H9 (cell line): ENCODE results near the gene WDSUB1. TPM values are rescaled to one million over a fixed set of nuclear protein-coding genes. Genes with fewer than 3 reads are reported as not detected.

Source experiments
- DNase-seq: peaks from one replicate; pipeline ENCODE4 v3.0.0-alpha.2; 2017
- H2AFZ ChIP-seq: one replicate; pipeline ENCODE4 v1.6.1; 2013; ENCODE audit warnings: mild to moderate bottlenecking, low read length, control low read depth, moderate library complexity
- H2AK5ac ChIP-seq: 2 replicates; pipeline ENCODE4 v1.6.1; 2013; ENCODE audit warnings: low read length, control low read depth, mixed read lengths; ENCODE audit not compliant: insufficient read length
- H2BK120ac ChIP-seq: one replicate; pipeline ENCODE4 v1.6.1; 2013; ENCODE audit warnings: low read depth, mild to moderate bottlenecking, low read length, control low read depth, inconsistent platforms; ENCODE audit not compliant: poor library complexity, severe bottlenecking
- H2BK12ac ChIP-seq: 2 replicates; pipeline ENCODE4 v1.6.1; 2013; ENCODE audit warnings: low read length, control low read depth, mixed read lengths, low read depth; ENCODE audit not compliant: insufficient read length
- H2BK15ac ChIP-seq: 2 replicates; pipeline ENCODE4 v1.6.1; 2013; ENCODE audit warnings: low read depth, low read length, control low read depth
- H2BK20ac ChIP-seq: one replicate; pipeline ENCODE4 v1.6.1; 2013; ENCODE audit warnings: low read depth, mild to moderate bottlenecking, low read length, control low read depth, inconsistent platforms; ENCODE audit not compliant: poor library complexity, severe bottlenecking
- H2BK5ac ChIP-seq: 2 replicates; pipeline ENCODE4 v1.6.1; 2013; ENCODE audit warnings: low read length, control low read depth, mixed read lengths; ENCODE audit not compliant: insufficient read length
- H3K14ac ChIP-seq: 2 replicates; pipeline ENCODE4 v1.6.1; 2013; ENCODE audit warnings: low read length, control low read depth; ENCODE audit not compliant: insufficient read depth
- H3K18ac ChIP-seq: 2 replicates; pipeline ENCODE4 v1.6.1; 2013; ENCODE audit warnings: low read depth, mild to moderate bottlenecking, mixed read lengths, low read length, control low read depth; ENCODE audit not compliant: insufficient read length
- H3K23ac ChIP-seq: 2 replicates; pipeline ENCODE4 v1.6.1; 2013; ENCODE audit warnings: low read length, control low read depth, mixed read lengths, low read depth; ENCODE audit not compliant: insufficient read length
- H3K23me2 ChIP-seq: 2 replicates; pipeline ENCODE4 v1.6.1; 2013; ENCODE audit warnings: low read depth, mild to moderate bottlenecking, mixed read lengths, low read length, control low read depth; ENCODE audit not compliant: insufficient read length, poor library complexity, severe bottlenecking
- H3K27ac ChIP-seq: 2 replicates; pipeline ENCODE4 v1.5.1; 2013; ENCODE audit warnings: low read length, control low read depth, mixed read lengths, low read depth; ENCODE audit not compliant: insufficient read length
- H3K27me3 ChIP-seq: 2 replicates; pipeline ENCODE4 v1.6.1; 2013; ENCODE audit warnings: low read length, control low read depth, inconsistent platforms; ENCODE audit not compliant: insufficient read depth
- H3K4ac ChIP-seq: 2 replicates; pipeline ENCODE4 v1.6.1; 2013; ENCODE audit warnings: low read depth, mild to moderate bottlenecking, control low read depth, inconsistent platforms, low read length, moderate library complexity
- H3K4me1 ChIP-seq: 2 replicates; pipeline ENCODE4 v1.6.1; 2013; ENCODE audit warnings: low read length, control low read depth, inconsistent platforms; ENCODE audit not compliant: insufficient read depth
- H3K4me2 ChIP-seq: 2 replicates; pipeline ENCODE4 v1.6.1; 2013; ENCODE audit warnings: low read length, control low read depth, mixed read lengths; ENCODE audit not compliant: insufficient read length, insufficient read depth
- H3K56ac ChIP-seq: 2 replicates; pipeline ENCODE4 v1.6.1; 2013; ENCODE audit warnings: low read depth, mild to moderate bottlenecking, mixed read lengths, low read length, control low read depth; ENCODE audit not compliant: insufficient read length
- H3K79me1 ChIP-seq: 2 replicates; pipeline ENCODE4 v1.6.1; 2013; ENCODE audit warnings: low read depth, mild to moderate bottlenecking, moderate library complexity, low read length, control low read depth, inconsistent platforms; ENCODE audit not compliant: insufficient read depth, poor library complexity, severe bottlenecking
- H3K79me2 ChIP-seq: 2 replicates; pipeline ENCODE4 v1.6.1; 2013; ENCODE audit warnings: low read length, control low read depth, inconsistent platforms; ENCODE audit not compliant: insufficient read depth
- H3K9ac ChIP-seq: 2 replicates; pipeline ENCODE4 v1.6.1; 2013; ENCODE audit warnings: low read length, control low read depth, mixed read lengths; ENCODE audit not compliant: insufficient read length; ENCODE audit errors: extremely low read depth
- H3K9me3 ChIP-seq: one replicate; pipeline ENCODE4 v1.6.1; 2013; ENCODE audit warnings: low read depth, low read length, inconsistent platforms; ENCODE audit not compliant: control insufficient read depth
- H3T11ph ChIP-seq: one replicate; pipeline ENCODE4 v1.6.1; 2013; ENCODE audit warnings: mild to moderate bottlenecking, low read length, control low read depth, inconsistent platforms
- H4K20me1 ChIP-seq: one replicate; pipeline ENCODE4 v1.6.1; 2013; ENCODE audit not compliant: control insufficient read depth, insufficient read length, insufficient read depth
- H4K5ac ChIP-seq: 2 replicates; pipeline ENCODE4 v1.6.1; 2013; ENCODE audit warnings: low read depth, mild to moderate bottlenecking, mixed read lengths, low read length, control low read depth; ENCODE audit not compliant: insufficient read length
- H4K8ac ChIP-seq: replicated peaks from 2 replicates; pipeline ENCODE4 v1.6.1; 2013; ENCODE audit warnings: low read length, control low read depth, mixed read lengths, low read depth; ENCODE audit not compliant: insufficient read length
- H4K91ac ChIP-seq: 2 replicates; pipeline ENCODE4 v1.6.1; 2013; ENCODE audit warnings: low read depth, mild to moderate bottlenecking, moderate library complexity, mixed read lengths, low read length, control low read depth; ENCODE audit not compliant: insufficient read length
- H3K27ac Mint-ChIP-seq, 3 experiments: 2 replicates in 2 of 3; 3 replicates in 1 of 3; pipeline ENCODE4 v1.8.0; 2020 to 2021; ENCODE audit warnings: mixed read lengths in 3 of 3, mild to moderate bottlenecking in 1 of 3, moderate library complexity in 1 of 3
- H3K27me3 Mint-ChIP-seq: 2 replicates; pipeline ENCODE4 v1.8.0; 2021; ENCODE audit warnings: low read depth, mild to moderate bottlenecking, moderate library complexity, mixed read lengths
- H3K36me3 Mint-ChIP-seq, 3 experiments: 2 replicates in 2 of 3; 3 replicates in 1 of 3; pipeline ENCODE4 v1.8.0; 2020 to 2021; ENCODE audit warnings: low read depth in 3 of 3, mixed read lengths in 3 of 3; ENCODE audit not compliant: insufficient read depth in 1 of 3
- H3K4me1 Mint-ChIP-seq, 2 experiments: 2 replicates each; pipeline ENCODE4 v1.8.0; 2020; ENCODE audit warnings: mixed read lengths in 2 of 2
- H3K4me3 Mint-ChIP-seq, 2 experiments: 2 replicates in 1 of 2; 3 replicates in 1 of 2; pipeline ENCODE4 v1.8.0; 2020 to 2021; ENCODE audit warnings: mild to moderate bottlenecking in 2 of 2, mixed read lengths in 2 of 2, moderate library complexity in 1 of 2
- H3K9me3 Mint-ChIP-seq, 2 experiments: 2 replicates in 1 of 2; 3 replicates in 1 of 2; pipeline ENCODE4 v1.8.0; 2020; ENCODE audit warnings: mild to moderate bottlenecking in 2 of 2, mixed read lengths in 2 of 2, moderate library complexity in 1 of 2
- CTCF ChIP-seq: fragments of 200-600 bp; sonication (generic); conservative IDR thresholded peaks from 3 replicates; pipeline ENCODE4 v1.8.0; 2021; ENCODE audit warnings: antibody characterized with exemption, mild to moderate bottlenecking
- WGBS: extraction: QIAGEN DNeasy Blood & Tissue Kit; methylation state at CpG from one replicate; pipeline ENCODE4 v1.1.7; 2013; ENCODE audit warnings: missing lambda C conversion rate, low lambda C conversion rate, mixed read lengths; ENCODE audit not compliant: insufficient read length; ENCODE audit errors: extremely low coverage; 5-methylcytosine and 5-hydroxymethylcytosine counted together
- total RNA-seq: library from RNA; stranded (reverse); gene quantifications from 2 replicates; pipeline ENCODE4 v1.2.1, GENCODE V29; 2021

The WDSUB1 gene
- total RNA-seq, 1 experiment from 2014 or later, result 5.5 TPM

DNA sequence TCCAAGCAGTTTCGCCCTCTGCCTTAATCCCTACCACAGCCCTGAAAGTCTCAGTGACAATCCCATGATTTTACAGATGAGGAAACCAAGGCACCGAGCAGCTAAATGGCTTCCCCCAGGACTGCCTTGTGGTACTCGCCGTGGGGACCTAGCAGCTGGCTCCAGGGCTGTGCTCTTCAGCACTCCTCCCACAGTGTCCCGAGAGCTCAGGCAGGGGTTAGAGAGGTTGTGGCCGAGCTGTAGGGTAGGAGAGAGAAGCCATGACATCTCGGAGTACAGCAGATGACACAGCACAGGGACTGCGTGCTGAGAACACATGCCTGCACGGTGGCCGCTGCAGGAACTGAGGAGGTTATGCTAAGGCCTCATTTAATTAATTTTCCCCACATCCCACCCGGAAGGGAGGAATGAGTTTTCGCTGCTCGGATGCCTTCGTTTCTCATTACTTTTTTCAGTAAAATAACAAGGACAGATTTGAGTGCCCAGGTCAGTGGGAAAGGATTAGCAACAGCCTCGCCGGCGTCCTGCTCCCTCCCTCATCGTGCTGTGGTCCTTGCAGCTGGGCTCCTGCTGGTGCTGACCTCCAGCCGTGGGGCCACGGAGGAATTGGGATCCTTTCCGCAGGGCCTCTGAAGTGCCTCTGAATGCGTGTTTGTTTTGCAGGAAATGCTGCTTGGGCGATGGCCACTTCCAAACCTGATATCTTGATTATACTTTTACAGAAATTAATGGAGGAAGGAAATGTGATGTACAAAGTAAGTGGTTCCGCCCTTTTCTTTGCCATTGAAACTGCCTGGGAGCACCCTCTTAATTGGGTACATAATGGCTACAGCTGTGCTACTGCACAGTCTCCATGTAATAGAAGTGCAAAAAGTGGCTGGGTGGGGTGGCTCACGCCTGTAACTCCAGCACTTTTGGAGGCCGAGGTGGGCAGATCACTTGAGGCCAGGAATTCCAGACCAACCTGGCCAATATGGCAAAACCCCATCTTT is 61.2 kb downstream of the WDSUB1 start:
- Histone ChIP-seq H3K56ac (no peak overlapping the region), H3K23me2 (no peaks in the 10 kb centered on the region), H3K4me1 (no peaks in the 10 kb centered on the region), H2AFZ (no peak overlapping the region), H3K79me1 (no peaks in the 10 kb centered on the region), H3K9ac (no peak overlapping the region), H3K23ac (no peak overlapping the region), H2BK12ac (no peak overlapping the region), H4K91ac (no peak overlapping the region), H2AK5ac (no peak overlapping the region), H2BK15ac (no peak overlapping the region), H2BK120ac (no peak overlapping the region), H3K9me3 (no peaks in the 10 kb centered on the region), H3K27ac (no peak overlapping the region), H3K18ac (no peak overlapping the region), H3K79me2 (no peaks in the 10 kb centered on the region), H3T11ph (no peak overlapping the region), H2BK20ac (no peak overlapping the region), H3K14ac (no peak overlapping the region), H3K27me3 (no peaks in the 10 kb centered on the region), H3K4me2 (no peak overlapping the region), H3K4ac (no peak overlapping the region), H4K8ac (no peak overlapping the region), H2BK5ac (no peak overlapping the region), H4K5ac (no peak overlapping the region), H4K20me1 (no peaks in the 10 kb centered on the region)
- no peak overlapping the region for H3K27ac Mint-ChIP-seq
- H3K36me3 Mint-ChIP-seq, result peaks cover 0 to 9% (median 0%) of the 10 kb centered on the region in 3 experiments; a peak in 4 of 7 replicates
- no CpG with 5 or more reads among the region's 26 CpGs for WGBS
- H3K9me3 Mint-ChIP-seq, result no peaks in the 10 kb centered on the region
- peaks cover 0 to 9% of the 10 kb centered on the region in 2 experiments; a peak in 2 of 4 replicates for H3K4me1 Mint-ChIP-seq
- peaks cover 2% of the 10 kb centered on the region; the same call in 1 of the 2 replicates for H3K27me3 Mint-ChIP-seq
- no peak for TF ChIP-seq CTCF
- DNase-seq, result no peak
- no peak overlapping the region for H3K4me3 Mint-ChIP-seq
